GM21528 (cell line): ENCODE results near the gene TFDP2.
"Not testable (repeated sequence)": the region's sequence is repeated elsewhere in the genome, so short reads cannot be mapped to it uniquely, and the experiment has no call there.

Experiments
- ATAC-seq: cut with Tn5 transposase; IDR thresholded peaks from one replicate; pipeline ENCODE4 v1.9.1; 2021; ENCODE audit warnings: mild to moderate bottlenecking, moderate library complexity; ENCODE audit not compliant: unreplicated experiment, low FRiP score

Gene TFDP2

GRCh38 chr3:141979050-141979671 is 170.2 kb downstream of the TFDP2 start:
- no peak for ATAC-seq

- not testable (repeated sequence) for ATAC-seq
Measured at GRCh38 chr3:141974777-141975176, 174.6 kb downstream of the TFDP2 start.

- ATAC-seq, result no peak
Measured at GRCh38 chr3:141972399-141972798, 176.9 kb downstream of the TFDP2 start.

- ATAC-seq, result no peak
Measured at GRCh38 chr3:141971571-141971970, 177.8 kb downstream of the TFDP2 start.

GRCh38 chr3:141969711-141970110 is 179.6 kb downstream of the TFDP2 start:
- ATAC-seq, result no peak

DNA sequence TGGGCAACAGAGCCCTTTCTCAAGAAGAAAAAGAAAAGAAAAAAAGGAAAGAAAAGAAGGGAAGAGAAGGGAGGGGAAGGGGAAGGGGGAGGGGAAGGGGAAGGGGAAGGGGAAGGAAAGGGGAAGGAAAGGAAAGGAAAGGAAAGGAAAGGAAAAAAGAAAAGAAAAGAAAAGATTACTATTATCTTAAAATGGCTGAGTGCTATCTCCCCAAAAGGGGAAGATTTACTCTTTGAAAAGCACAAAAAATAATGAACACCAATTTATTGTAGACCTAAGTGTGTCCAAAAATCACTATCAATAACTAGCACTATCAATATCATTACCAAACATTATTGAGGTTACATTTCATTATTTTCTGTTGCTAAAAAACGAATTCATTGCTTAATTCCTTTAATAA is 183.9 kb downstream of the TFDP2 start:
- ATAC-seq, result no peak

DNA sequence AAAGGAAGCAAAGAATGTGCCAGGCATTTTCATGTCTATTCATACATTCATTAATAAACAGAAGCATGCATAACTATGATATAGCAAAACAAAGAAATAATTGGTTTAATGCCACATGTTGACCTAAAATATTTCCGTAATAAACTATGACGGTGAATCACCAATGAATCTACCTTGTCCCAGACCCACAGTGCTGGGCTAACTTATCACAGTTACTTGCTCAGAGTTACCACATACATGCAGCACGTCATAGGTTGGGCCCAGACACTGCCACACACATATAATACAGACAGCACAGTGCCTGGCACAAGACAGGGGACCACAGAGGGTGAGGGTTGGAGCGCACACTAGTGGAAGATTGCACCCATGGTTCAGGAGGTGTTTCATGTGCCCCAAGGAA is 186.0 kb downstream of the TFDP2 start:
- no peak for ATAC-seq

- no peak for ATAC-seq
Measured at GRCh38 chr3:141960731-141961130, 188.6 kb downstream of the TFDP2 start.

GRCh38 chr3:141959589-141960554 is 189.5 kb downstream of the TFDP2 start:
- no peak for ATAC-seq

DNA sequence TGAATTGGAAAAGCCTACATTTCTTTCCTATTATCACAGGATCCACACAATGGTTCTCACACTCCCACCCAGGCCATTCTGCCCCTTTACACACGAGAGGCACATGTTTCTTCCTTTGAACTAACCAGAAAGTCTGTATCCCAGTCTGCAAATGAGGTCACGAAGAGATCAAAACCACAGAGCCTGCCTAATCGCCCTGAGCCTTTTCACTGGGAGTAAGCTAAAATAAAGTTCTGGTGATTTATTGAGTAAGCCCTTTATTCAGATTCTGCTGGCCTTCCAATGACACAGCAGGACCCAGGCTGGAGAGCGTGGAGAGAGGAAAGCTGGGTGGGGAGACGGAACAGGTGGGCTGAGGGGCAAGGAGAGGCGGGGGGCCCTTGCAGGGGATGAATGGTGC is 194.2 kb downstream of the TFDP2 start:
- ATAC-seq, result no peak

GRCh38 chr3:141952611-141953010 is 196.7 kb downstream of the TFDP2 start:
- no peak for ATAC-seq

DNA sequence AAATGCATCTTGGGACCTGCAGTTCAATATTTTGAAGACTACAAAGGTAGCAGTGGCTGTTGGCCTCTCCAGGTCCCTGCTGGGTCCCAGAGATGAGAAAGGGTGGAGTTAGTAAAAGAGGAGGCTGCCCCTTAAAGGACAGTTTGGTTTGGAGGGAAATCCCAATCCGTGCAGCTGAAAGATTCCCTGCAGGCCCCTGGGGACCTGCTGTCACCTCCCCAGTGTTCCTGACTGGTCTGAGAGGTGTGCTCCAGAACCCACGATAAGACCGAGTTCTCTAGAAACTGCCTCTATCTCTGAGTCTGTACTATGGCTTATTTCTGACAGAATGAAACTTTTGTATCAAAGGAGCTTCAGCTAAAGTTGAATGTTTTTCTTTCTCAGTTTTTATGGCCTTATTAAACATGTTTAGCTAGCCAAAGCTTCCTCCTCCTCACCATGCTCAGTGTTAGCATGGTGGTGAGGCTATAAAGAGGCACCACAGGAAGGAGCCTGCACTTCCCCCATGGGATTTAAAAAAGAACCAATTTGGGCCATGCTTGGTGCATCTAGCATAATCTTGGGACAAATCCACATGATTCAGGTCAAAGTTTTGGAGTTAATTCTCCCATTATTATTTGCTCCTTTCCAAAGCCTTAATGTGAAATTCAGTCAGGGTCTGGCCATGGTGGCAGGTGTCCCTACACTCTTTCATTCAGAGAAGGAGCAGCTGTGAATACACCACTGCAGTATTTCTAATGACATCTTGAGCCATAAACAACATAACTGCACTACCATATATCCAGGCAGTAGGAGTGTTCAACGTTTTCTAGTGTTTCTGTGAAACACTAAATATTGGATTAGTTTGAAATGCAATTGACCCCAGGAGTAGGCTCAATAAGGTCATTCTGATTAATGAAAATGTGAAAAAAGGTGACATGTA is 198.5 kb downstream of the TFDP2 start:
- ATAC-seq, result no peak

GRCh38 chr3:141949972-141950371 is 199.4 kb downstream of the TFDP2 start:
- ATAC-seq, result no peak

- ATAC-seq, result no peak
Measured at GRCh38 chr3:141949399-141949798, 199.9 kb downstream of the TFDP2 start.

GRCh38 chr3:141945726-141946485 is 203.4 kb downstream of the TFDP2 start:
- ATAC-seq, result no peak

DNA sequence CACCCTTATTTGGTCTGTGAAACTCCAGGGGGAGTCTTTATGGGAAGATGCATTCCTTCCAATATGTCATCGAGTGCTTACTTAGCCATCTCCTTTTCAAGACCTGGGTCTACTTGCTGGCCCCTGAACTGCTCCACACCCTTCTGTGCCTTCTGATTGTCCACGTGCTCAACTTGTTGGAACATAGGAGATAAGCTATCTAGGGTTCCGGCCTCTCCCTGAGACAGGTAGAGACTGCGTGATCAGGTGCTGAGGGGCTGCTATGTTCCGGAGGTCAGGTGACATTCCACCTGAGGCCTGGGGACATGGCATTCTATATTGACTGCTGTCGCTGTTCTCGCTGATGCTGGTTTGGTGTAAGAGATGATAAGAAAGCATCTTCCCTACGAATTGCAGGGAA is 207.3 kb downstream of the TFDP2 start:
- no peak for ATAC-seq

GRCh38 chr3:141941093-141941492 is 208.3 kb downstream of the TFDP2 start:
- ATAC-seq, result no peak

GRCh38 chr3:141940194-141940776 is 209.1 kb downstream of the TFDP2 start:
- no peak for ATAC-seq

GRCh38 chr3:141939759-141940158 is 209.6 kb downstream of the TFDP2 start:
- no peak for ATAC-seq
